ENCODE data around the gene TNFAIP1.

TNFAIP1 gene

GRCh38 chr17:28326114-28326513 lies 9.4 kb upstream of the TNFAIP1 start:
- TF ChIP-seq CTCF (IDR thresholded peaks at IDR 0.05; ENCODE audit: borderline replicate concordance, insufficient read depth, low read depth, low read length) = no peak
- no peak overlapping the region for H3K4me3 ChIP-seq (ENCODE audit: low read depth, low read length)

- TF ChIP-seq CTCF (IDR thresholded peaks at IDR 0.05; ENCODE audit: borderline replicate concordance, insufficient read depth, low read depth, low read length) = no peak
- H3K4me3 ChIP-seq (ENCODE audit: low read depth, low read length) = no peak overlapping the region
Observed at GRCh38 chr17:28327031-28327607, 8.4 kb upstream of the TNFAIP1 start.

GRCh38 chr17:28327709-28328108 lies 7.9 kb upstream of the TNFAIP1 start:
- no peak overlapping the region for H3K4me3 ChIP-seq (ENCODE audit: low read depth, low read length)
- TF ChIP-seq CTCF (IDR thresholded peaks at IDR 0.05; ENCODE audit: borderline replicate concordance, insufficient read depth, low read depth, low read length) = no peak

GRCh38 chr17:28328325-28328724 lies 7.2 kb upstream of the TNFAIP1 start:
- no peak overlapping the region for H3K4me3 ChIP-seq (ENCODE audit: low read depth, low read length)
- no peak for TF ChIP-seq CTCF (IDR thresholded peaks at IDR 0.05; ENCODE audit: borderline replicate concordance, insufficient read depth, low read depth, low read length)

GRCh38 chr17:28330671-28331070 lies 4.9 kb upstream of the TNFAIP1 start:
- no peak overlapping the region for H3K4me3 ChIP-seq (ENCODE audit: low read depth, low read length)
- TF ChIP-seq CTCF (IDR thresholded peaks at IDR 0.05; ENCODE audit: borderline replicate concordance, insufficient read depth, low read depth, low read length) = no peak

- H3K4me3 ChIP-seq (ENCODE audit: low read depth, low read length) = no peak overlapping the region
- TF ChIP-seq CTCF (IDR thresholded peaks at IDR 0.05; ENCODE audit: borderline replicate concordance, insufficient read depth, low read depth, low read length) = no peak
Observed at GRCh38 chr17:28331891-28332420, 3.6 kb upstream of the TNFAIP1 start.

- no peak for TF ChIP-seq CTCF (IDR thresholded peaks at IDR 0.05; ENCODE audit: borderline replicate concordance, insufficient read depth, low read depth, low read length)
- H3K4me3 ChIP-seq (ENCODE audit: low read depth, low read length) = no peak overlapping the region
Observed at GRCh38 chr17:28333083-28333746, 2.3 kb upstream of the TNFAIP1 start.

Data from GM12875 (cell line).